Measurements from ENCODE around the gene MXRA8. TPM values are rescaled to one million over a fixed set of nuclear protein-coding genes. Genes with fewer than 3 reads are reported as not detected.

MXRA8 gene
- total and polyA plus RNA-seq, 2 donors (not counting 3 experiments of a cell fraction or from before 2014, with no cell fraction given): 0.82 to 1.9 TPM

GRCh38 chr1:1335283-1335682 lies 23.1 kb downstream of the MXRA8 start:
- Histone ChIP-seq H3K4me2 (ENCODE audit: insufficient read depth, low read length) (no peak overlapping the region), H3K4me1 (ENCODE audit: control insufficient read depth, extremely low read depth, insufficient read depth, low read length) (no peaks in the 10 kb centered on the region), H3K27ac (ENCODE audit: insufficient read depth, low read depth, low read length) (no peak overlapping the region), H4K20me1 (replicated peaks; ENCODE audit: control insufficient read depth, extremely low read depth, insufficient read depth, low read length) (no peaks in the 10 kb centered on the region), H3K79me2 (ENCODE audit: control insufficient read depth, insufficient read depth, low read length) (no peaks in the 10 kb centered on the region), H3K27me3 (ENCODE audit: control insufficient read depth in 2 of 2, insufficient read depth in 2 of 2, low read length in 2 of 2) (no peaks in the 10 kb centered on the region), H3K9ac (replicated peaks; ENCODE audit: extremely low read depth, insufficient read depth, low read length) (no peak overlapping the region), H3K4me3 (replicated peaks in 1 of 3; ENCODE audit: insufficient read depth in 1 of 3, low read depth in 1 of 3, low read length in 3 of 3) (no peak overlapping the region), H3K9me3 (replicated peaks; ENCODE audit: control insufficient read depth, insufficient read depth, low read length) (no peaks in the 10 kb centered on the region), H3K36me3 (ENCODE audit: control insufficient read depth in 2 of 2, extremely low read depth in 1 of 2, insufficient read depth in 2 of 2, low read length in 2 of 2) (peaks cover 0 to 10% of the 10 kb centered on the region in 2 experiments), H3K9me1 (replicated peaks; ENCODE audit: control insufficient read depth, extremely low read depth, insufficient read depth, low read length) (no peaks in the 10 kb centered on the region), H2AFZ (ENCODE audit: low read depth, low read length) (no peak overlapping the region)
- DNase-seq (ENCODE audit: low read depth, low spot score) (no peak), FAIRE-seq (no peak)
- dilution Hi-C loops (cut with MboI; ENCODE audit: extremely low pct_ligation_motif_present, low sequenced_read_pairs) (no loop called here), intact Hi-C loops (cut with micrococcal nuclease) (no loop called here)
- ChIA-PET CTCF (interaction anchor here (0.9 kb wide), 1 partner anchor 169 kb away, joined by 3 read pairs; no protein-coding TSS in a partner anchor), POLR2A (no interaction called here)
- no peak for TF ChIP-seq FOS (IDR thresholded peaks at IDR 0.05; ENCODE audit: borderline replicate concordance, insufficient read depth, low read length)
- TF ChIP-seq MAX (IDR thresholded peaks at IDR 0.05; ENCODE audit: insufficient read depth, insufficient read length): no peak
- no peak for TF ChIP-seq POLR2AphosphoS5 (IDR thresholded peaks at IDR 0.05; ENCODE audit: insufficient read depth, low read depth, low read length)
- TF ChIP-seq POLR2A (IDR thresholded peaks at IDR 0.05; ENCODE audit: low read depth, low read length): no peak
- TF ChIP-seq CTCF (IDR thresholded peaks at IDR 0.05; ENCODE audit: extremely low read depth in 1 of 2, insufficient read depth in 1 of 2, low read depth in 1 of 2, low read length in 2 of 2): no peak
- no peak for TF ChIP-seq GATA2 (IDR thresholded peaks at IDR 0.05; ENCODE audit: insufficient read depth, insufficient read length, low read depth, low read length)
- TF ChIP-seq MYC (IDR thresholded peaks at IDR 0.05; ENCODE audit: low read depth, low read length): no peak
- TF ChIP-seq JUN (IDR thresholded peaks at IDR 0.05; ENCODE audit: borderline replicate concordance, insufficient read depth, insufficient read length, low read depth): no peak
- no peak for TF ChIP-seq EZH2 (IDR thresholded peaks at IDR 0.05; ENCODE audit: borderline replicate concordance, low read depth, low read length, severe bottlenecking)
- BruUV-seq (replicated peaks): TSS peak; percentile 50

Data from endothelial cell of umbilical vein (primary cell).